Measurements from ENCODE around the gene PDE6D. TPM values are rescaled to one million over a fixed set of nuclear protein-coding genes. Genes with fewer than 3 reads are reported as not detected.

The PDE6D gene
- total RNA-seq, 1 donor from 2014 or later: 38.8 TPM

DNA sequence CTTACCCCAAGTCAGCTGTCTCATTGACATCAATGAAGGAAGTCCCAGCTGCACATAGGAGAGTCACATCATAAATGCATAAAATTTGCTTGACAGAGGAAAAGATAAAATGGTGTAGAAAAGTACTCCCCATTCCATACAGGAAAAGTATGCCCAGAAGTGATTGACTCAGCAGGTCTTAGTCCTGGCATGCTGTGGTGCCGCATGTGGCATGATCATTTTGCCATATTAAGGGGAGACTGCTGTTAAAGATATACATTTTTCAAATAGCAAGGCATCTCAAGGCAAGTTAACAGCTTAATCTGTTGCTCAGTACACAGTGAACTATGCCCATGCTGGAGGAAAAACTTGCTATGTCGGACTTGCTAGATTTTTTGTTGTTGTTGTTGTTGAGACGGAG lies 13.3 kb upstream of the PDE6D start:
- Mint-ChIP-seq H3K27ac (ENCODE audit: unreplicated experiment) (no peak overlapping the region), H3K9me3 (no peaks in the 10 kb centered on the region), H3K27me3 (ENCODE audit: low read depth) (no peaks in the 10 kb centered on the region), H3K36me3 (ENCODE audit: low read depth) (peaks cover 2% of the 10 kb centered on the region), H3K4me1 (no peaks in the 10 kb centered on the region), H3K4me3 (no peak overlapping the region)
- DNase-seq (ENCODE audit: low read depth, low spot score): no peak
- TF ChIP-seq, protein P1, sequence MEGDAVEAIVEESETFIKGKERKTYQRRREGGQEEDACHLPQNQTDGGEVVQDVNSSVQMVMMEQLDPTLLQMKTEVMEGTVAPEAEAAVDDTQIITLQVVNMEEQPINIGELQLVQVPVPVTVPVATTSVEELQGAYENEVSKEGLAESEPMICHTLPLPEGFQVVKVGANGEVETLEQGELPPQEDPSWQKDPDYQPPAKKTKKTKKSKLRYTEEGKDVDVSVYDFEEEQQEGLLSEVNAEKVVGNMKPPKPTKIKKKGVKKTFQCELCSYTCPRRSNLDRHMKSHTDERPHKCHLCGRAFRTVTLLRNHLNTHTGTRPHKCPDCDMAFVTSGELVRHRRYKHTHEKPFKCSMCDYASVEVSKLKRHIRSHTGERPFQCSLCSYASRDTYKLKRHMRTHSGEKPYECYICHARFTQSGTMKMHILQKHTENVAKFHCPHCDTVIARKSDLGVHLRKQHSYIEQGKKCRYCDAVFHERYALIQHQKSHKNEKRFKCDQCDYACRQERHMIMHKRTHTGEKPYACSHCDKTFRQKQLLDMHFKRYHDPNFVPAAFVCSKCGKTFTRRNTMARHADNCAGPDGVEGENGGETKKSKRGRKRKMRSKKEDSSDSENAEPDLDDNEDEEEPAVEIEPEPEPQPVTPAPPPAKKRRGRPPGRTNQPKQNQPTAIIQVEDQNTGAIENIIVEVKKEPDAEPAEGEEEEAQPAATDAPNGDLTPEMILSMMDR (conservative IDR thresholded peaks at IDR 0.05): no peak

DNA sequence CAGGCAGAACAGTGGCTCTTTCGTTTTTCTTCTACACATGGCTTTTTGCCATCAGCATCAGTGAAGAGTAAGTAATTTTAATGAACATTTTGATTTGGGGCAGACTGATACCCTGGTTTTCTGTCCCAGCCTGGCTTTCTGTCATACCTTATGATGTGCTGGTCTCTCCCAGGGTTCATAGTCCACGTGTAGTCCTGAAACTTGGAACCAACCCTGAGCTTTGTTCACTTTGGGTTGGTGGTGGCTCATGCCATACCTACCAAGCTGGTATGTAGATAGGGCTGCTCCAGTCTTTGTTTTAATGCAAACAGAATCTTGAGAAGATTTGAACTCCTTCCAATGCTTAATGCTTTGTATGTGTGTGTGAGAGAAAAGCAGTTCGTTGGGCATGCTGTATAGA lies 10.0 kb upstream of the PDE6D start:
- H3K27ac Mint-ChIP-seq (ENCODE audit: unreplicated experiment): no peak overlapping the region
- no peaks in the 10 kb centered on the region for H3K36me3 Mint-ChIP-seq (ENCODE audit: low read depth)
- H3K4me1 Mint-ChIP-seq: peaks cover 13% of the 10 kb centered on the region

DNA sequence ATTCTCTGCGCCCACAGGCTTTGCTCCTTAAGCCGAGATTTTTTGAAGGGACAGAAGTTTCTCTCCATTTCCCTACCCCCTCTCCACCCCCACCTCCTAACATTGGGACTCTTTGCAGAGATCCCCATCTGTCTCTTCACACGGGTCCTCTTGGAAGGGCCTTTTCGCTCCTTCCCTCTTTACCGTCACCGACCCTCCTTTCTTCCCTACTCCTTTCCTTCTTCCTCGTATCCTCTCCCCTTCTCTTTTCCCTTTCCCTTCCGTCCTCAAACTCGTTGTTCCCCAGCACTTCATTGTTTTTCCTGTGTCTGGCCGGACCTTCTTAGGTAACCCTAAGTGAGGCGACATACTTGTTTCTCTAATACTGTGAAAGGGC lies 5.8 kb upstream of the PDE6D start:
- no peaks in the 10 kb centered on the region for H3K36me3 Mint-ChIP-seq (ENCODE audit: low read depth)
- DNase-seq (ENCODE audit: low read depth, low spot score): no peak

More for the DNA sequence above, 10.0 kb upstream of the PDE6D start:
- no peaks in the 10 kb centered on the region for H3K27me3 Mint-ChIP-seq (ENCODE audit: low read depth)
- TF ChIP-seq, protein P1 (conservative IDR thresholded peaks at IDR 0.05): no peak
- no peak for DNase-seq (ENCODE audit: low read depth, low spot score)
- H3K4me3 Mint-ChIP-seq: no peak overlapping the region
- no peaks in the 10 kb centered on the region for H3K9me3 Mint-ChIP-seq

DNA sequence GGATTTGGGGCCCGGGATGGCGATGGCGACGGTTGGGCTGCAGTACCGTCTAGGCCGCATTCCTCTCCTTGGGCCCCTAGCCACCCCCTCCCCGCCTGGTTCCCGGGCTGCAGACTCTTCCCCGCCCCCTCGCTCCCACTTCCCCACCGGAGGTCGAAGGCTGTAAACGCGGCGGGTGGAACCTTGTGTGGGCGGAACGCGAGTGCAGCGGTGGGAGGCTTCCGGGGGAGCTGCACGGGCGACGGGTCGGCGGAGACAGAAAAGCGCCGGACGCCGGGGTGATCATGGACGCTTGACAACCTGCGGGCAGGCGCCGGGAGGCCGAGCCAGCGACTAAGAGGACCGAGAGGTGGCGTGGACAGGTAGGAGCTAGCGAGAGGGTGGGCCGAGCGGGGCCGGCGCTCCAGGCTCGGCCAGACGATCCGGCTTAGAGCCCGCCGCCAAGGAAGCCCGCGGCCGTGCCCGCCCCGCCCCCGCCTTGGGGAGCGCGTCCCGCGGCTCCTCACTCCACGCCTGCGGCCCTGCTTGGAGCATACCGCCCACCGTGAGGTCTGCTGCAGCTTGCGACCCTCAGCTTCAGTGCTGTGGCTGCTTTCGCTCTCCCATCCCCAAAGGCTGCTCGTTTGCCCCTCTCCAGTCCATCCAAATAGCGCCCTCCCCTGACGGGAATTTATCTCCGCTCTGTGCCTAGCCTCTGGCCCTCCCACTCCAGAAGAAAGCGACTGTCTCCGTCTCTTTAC lies 5.3 kb upstream of the PDE6D start, which contains the start of gene COPS7B:
Gene COPS7B, plus strand, starts transcription at position 269 of the 740 bp plus-strand sequence. CDS start 2,126 bp downstream, outside the sequence.
- TF ChIP-seq, protein P1 (conservative IDR thresholded peaks at IDR 0.05): peak; percentile 65
- Mint-ChIP-seq H3K27ac (ENCODE audit: unreplicated experiment) (peak within 1 kb of the TSS; percentile 98), H3K4me3 (peak within 1 kb of the TSS; percentile 91), H3K36me3 (ENCODE audit: low read depth) (no peaks in the 10 kb centered on the region), H3K9me3 (no peaks in the 10 kb centered on the region), H3K4me1 (peaks cover 42% of the 10 kb centered on the region), H3K27me3 (ENCODE audit: low read depth) (no peaks in the 10 kb centered on the region)
- DNase-seq (ENCODE audit: low read depth, low spot score): peak; percentile 85

More for the DNA sequence above, 5.8 kb upstream of the PDE6D start:
- TF ChIP-seq, protein P1 (conservative IDR thresholded peaks at IDR 0.05): no peak
- peaks cover 36% of the 10 kb centered on the region for H3K4me1 Mint-ChIP-seq
- no peaks in the 10 kb centered on the region for H3K9me3 Mint-ChIP-seq
- no peaks in the 10 kb centered on the region for H3K27me3 Mint-ChIP-seq (ENCODE audit: low read depth)
- H3K4me3 Mint-ChIP-seq: peak overlapping the region; percentile 91
- H3K27ac Mint-ChIP-seq (ENCODE audit: unreplicated experiment): peak overlapping the region; percentile 92

DNA sequence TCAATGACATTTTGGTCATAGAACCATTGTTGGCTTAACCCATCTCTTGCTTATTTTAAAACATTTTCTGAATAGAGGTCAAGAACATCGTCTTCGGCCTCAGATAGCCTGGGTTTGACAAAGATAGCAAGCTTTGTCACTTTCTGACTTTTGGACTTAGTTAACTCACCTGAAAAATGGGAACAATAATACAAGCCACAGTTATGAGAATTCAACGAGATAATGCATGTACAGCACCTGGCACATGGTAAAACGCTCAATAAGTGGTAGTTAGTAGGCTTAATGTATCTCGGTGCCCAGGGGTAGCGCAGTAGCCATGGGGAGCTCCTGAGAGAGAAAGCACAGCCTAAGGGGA lies 4.7 kb upstream of the PDE6D start:
- no peaks in the 10 kb centered on the region for H3K36me3 Mint-ChIP-seq (ENCODE audit: low read depth)
- no peaks in the 10 kb centered on the region for H3K27me3 Mint-ChIP-seq (ENCODE audit: low read depth)
- peak overlapping the region; percentile 91 for H3K4me3 Mint-ChIP-seq
- no peaks in the 10 kb centered on the region for H3K9me3 Mint-ChIP-seq
- no peak for DNase-seq (ENCODE audit: low read depth, low spot score)
- TF ChIP-seq, protein P1 (conservative IDR thresholded peaks at IDR 0.05): no peak
- H3K27ac Mint-ChIP-seq (ENCODE audit: unreplicated experiment): peak overlapping the region; percentile 98
- peaks cover 46% of the 10 kb centered on the region for H3K4me1 Mint-ChIP-seq

Measured in neural crest cell (in vitro differentiated cells).